Measurements from ENCODE around the gene CNOT11. TPM values are rescaled to one million over a fixed set of nuclear protein-coding genes. Genes with fewer than 3 reads are reported as not detected.

The CNOT11 gene
- total and polyA plus RNA-seq, 2 of the 8 experiments (the other 6 are each of a cell fraction or from before 2014, with no cell fraction given), result 41.5 to 54.6 TPM

GRCh38 chr2:101300836-101301235 lies 48.1 kb downstream of the CNOT11 start (continued):
- TF ChIP-seq, protein P1, sequence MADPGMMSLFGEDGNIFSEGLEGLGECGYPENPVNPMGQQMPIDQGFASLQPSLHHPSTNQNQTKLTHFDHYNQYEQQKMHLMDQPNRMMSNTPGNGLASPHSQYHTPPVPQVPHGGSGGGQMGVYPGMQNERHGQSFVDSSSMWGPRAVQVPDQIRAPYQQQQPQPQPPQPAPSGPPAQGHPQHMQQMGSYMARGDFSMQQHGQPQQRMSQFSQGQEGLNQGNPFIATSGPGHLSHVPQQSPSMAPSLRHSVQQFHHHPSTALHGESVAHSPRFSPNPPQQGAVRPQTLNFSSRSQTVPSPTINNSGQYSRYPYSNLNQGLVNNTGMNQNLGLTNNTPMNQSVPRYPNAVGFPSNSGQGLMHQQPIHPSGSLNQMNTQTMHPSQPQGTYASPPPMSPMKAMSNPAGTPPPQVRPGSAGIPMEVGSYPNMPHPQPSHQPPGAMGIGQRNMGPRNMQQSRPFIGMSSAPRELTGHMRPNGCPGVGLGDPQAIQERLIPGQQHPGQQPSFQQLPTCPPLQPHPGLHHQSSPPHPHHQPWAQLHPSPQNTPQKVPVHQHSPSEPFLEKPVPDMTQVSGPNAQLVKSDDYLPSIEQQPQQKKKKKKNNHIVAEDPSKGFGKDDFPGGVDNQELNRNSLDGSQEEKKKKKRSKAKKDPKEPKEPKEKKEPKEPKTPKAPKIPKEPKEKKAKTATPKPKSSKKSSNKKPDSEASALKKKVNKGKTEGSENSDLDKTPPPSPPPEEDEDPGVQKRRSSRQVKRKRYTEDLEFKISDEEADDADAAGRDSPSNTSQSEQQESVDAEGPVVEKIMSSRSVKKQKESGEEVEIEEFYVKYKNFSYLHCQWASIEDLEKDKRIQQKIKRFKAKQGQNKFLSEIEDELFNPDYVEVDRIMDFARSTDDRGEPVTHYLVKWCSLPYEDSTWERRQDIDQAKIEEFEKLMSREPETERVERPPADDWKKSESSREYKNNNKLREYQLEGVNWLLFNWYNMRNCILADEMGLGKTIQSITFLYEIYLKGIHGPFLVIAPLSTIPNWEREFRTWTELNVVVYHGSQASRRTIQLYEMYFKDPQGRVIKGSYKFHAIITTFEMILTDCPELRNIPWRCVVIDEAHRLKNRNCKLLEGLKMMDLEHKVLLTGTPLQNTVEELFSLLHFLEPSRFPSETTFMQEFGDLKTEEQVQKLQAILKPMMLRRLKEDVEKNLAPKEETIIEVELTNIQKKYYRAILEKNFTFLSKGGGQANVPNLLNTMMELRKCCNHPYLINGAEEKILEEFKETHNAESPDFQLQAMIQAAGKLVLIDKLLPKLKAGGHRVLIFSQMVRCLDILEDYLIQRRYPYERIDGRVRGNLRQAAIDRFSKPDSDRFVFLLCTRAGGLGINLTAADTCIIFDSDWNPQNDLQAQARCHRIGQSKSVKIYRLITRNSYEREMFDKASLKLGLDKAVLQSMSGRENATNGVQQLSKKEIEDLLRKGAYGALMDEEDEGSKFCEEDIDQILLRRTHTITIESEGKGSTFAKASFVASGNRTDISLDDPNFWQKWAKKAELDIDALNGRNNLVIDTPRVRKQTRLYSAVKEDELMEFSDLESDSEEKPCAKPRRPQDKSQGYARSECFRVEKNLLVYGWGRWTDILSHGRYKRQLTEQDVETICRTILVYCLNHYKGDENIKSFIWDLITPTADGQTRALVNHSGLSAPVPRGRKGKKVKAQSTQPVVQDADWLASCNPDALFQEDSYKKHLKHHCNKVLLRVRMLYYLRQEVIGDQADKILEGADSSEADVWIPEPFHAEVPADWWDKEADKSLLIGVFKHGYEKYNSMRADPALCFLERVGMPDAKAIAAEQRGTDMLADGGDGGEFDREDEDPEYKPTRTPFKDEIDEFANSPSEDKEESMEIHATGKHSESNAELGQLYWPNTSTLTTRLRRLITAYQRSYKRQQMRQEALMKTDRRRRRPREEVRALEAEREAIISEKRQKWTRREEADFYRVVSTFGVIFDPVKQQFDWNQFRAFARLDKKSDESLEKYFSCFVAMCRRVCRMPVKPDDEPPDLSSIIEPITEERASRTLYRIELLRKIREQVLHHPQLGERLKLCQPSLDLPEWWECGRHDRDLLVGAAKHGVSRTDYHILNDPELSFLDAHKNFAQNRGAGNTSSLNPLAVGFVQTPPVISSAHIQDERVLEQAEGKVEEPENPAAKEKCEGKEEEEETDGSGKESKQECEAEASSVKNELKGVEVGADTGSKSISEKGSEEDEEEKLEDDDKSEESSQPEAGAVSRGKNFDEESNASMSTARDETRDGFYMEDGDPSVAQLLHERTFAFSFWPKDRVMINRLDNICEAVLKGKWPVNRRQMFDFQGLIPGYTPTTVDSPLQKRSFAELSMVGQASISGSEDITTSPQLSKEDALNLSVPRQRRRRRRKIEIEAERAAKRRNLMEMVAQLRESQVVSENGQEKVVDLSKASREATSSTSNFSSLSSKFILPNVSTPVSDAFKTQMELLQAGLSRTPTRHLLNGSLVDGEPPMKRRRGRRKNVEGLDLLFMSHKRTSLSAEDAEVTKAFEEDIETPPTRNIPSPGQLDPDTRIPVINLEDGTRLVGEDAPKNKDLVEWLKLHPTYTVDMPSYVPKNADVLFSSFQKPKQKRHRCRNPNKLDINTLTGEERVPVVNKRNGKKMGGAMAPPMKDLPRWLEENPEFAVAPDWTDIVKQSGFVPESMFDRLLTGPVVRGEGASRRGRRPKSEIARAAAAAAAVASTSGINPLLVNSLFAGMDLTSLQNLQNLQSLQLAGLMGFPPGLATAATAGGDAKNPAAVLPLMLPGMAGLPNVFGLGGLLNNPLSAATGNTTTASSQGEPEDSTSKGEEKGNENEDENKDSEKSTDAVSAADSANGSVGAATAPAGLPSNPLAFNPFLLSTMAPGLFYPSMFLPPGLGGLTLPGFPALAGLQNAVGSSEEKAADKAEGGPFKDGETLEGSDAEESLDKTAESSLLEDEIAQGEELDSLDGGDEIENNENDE (IDR thresholded peaks at IDR 0.05; ENCODE audit: insufficient replicate concordance, low read length), result no peak
- TF ChIP-seq MAFK (IDR thresholded peaks at IDR 0.05; ENCODE audit: low read depth, low read length), result no peak
- no peak for TF ChIP-seq RAD21 (IDR thresholded peaks at IDR 0.05 in 1 of 2, conservative IDR thresholded peaks at IDR 0.05 in 1 of 2; ENCODE audit: low read depth in 2 of 2, low read length in 2 of 2)
- no peak for TF ChIP-seq KDM4A (IDR thresholded peaks at IDR 0.05; ENCODE audit: low read depth, low read length, severe bottlenecking)
- no peak for TF ChIP-seq CHD1 (IDR thresholded peaks at IDR 0.05; ENCODE audit: low read depth, low read length)
- TF ChIP-seq PHF8 (conservative IDR thresholded peaks at IDR 0.05; ENCODE audit: low read depth, low read length), result no peak
- TF ChIP-seq SP2 (IDR thresholded peaks at IDR 0.05; ENCODE audit: low read length), result no peak
- no peak for TF ChIP-seq SP4 (IDR thresholded peaks at IDR 0.05; ENCODE audit: low read length)
- TF ChIP-seq NRF1 (IDR thresholded peaks at IDR 0.05; ENCODE audit: low read depth, low read length), result no peak
- TF ChIP-seq, protein P2, sequence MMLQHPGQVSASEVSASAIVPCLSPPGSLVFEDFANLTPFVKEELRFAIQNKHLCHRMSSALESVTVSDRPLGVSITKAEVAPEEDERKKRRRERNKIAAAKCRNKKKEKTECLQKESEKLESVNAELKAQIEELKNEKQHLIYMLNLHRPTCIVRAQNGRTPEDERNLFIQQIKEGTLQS (IDR thresholded peaks at IDR 0.05; ENCODE audit: insufficient read depth, low read depth, low read length), result no peak
